HepG2 (cell line): ENCODE data around the gene ACSBG1. TPM values are rescaled to one million over a fixed set of nuclear protein-coding genes. Genes with fewer than 3 reads are reported as not detected.

Experiments used
- ATAC-seq: fragments of 200-7000 bp; cut with Tn5 transposase; 3 replicates; pipeline ENCODE4 v1.9.1; 2020; ENCODE audit warnings: mild to moderate bottlenecking, moderate library complexity
- BruUV-seq: library from RNA; stranded (reverse); fragments of 400-500 nt; replicated peaks from 2 replicates; lab custom pipeline; 2021; lab: Mats Ljungman, UMichigan
- CTCF ChIA-PET: fragments of 300-600 bp; formaldehyde crosslinking; extraction: SDS; loops from one replicate; lab custom pipeline; 2021; ENCODE audit warnings: low total read pairs, inconsistent platforms, low intra/inter-chr PET ratio; lab: Yijun Ruan, JAX
- POLR2A ChIA-PET: fragments of 350-600 bp; sonication (Branson Sonifier 250); formaldehyde crosslinking; loops from one replicate; lab custom pipeline; 2020; ENCODE audit warnings: antibody characterized with exemption, inconsistent platforms; lab: Yijun Ruan, JAX
- DNase-seq: peaks from one replicate; pipeline ENCODE4 v3.0.0-alpha.2; 2015; ENCODE audit warnings: low spot score
- FAIRE-seq: peaks from 3 replicates; lab custom pipeline; 2011; peaks lifted over from hg19 to GRCh38; lab: Jason Lieb, UNC
- H2AFZ ChIP-seq: one replicate; pipeline ENCODE4 v1.6.1; 2011; ENCODE audit warnings: low read length, inconsistent platforms
- H3K27ac ChIP-seq: fragments of 300-600 bp; 3 replicates; pipeline ENCODE4 v1.8.0; 2011; ENCODE audit warnings: mixed run types, mild to moderate bottlenecking, mixed read lengths, low read length, inconsistent platforms; ENCODE audit not compliant: insufficient read depth; ENCODE audit errors: extremely low read length
- H3K27me3 ChIP-seq, 2 experiments: fragments of 200-600 bp in 1 of 2; 2 replicates in 1 of 2; 3 replicates in 1 of 2; pipeline versions ENCODE4 v1.6.0 to v1.8.0; 2011; ENCODE audit warnings: low read length in 2 of 2, mild to moderate bottlenecking in 2 of 2, moderate library complexity in 2 of 2, inconsistent platforms in 1 of 2; ENCODE audit not compliant: insufficient read depth in 2 of 2, control insufficient read depth in 1 of 2
- H3K36me3 ChIP-seq, 2 experiments: fragments of 200-600 bp in 1 of 2; replicated peaks in 1 of 2; 2 replicates in 1 of 2; 3 replicates in 1 of 2; pipeline versions ENCODE4 v1.5.1 to v1.8.0; 2011; ENCODE audit warnings: low read length in 2 of 2, inconsistent platforms in 1 of 2; ENCODE audit not compliant: insufficient read depth in 2 of 2, control insufficient read depth in 1 of 2
- H3K4me1 ChIP-seq: 2 replicates; pipeline ENCODE4 v1.5.1; 2012; ENCODE audit warnings: low read length, inconsistent platforms; ENCODE audit not compliant: insufficient read depth
- H3K4me2 ChIP-seq: 2 replicates; pipeline ENCODE4 v1.6.0; 2011; ENCODE audit warnings: low read depth, low read length, inconsistent platforms
- H3K4me3 ChIP-seq, 3 experiments: fragments of 200-600 bp in 1 of 3; sonication (generic), shearing (Covaris generic) in 1 of 3; replicated peaks in 1 of 3; 2 replicates each; pipeline ENCODE4 v1.5.1; 2011 to 2016; ENCODE audit warnings: low read length in 3 of 3, inconsistent platforms in 2 of 3, low read depth in 2 of 3, mild to moderate bottlenecking in 2 of 3, control low read depth in 1 of 3, mixed read lengths in 1 of 3; ENCODE audit not compliant: insufficient read depth in 1 of 3
- H3K79me2 ChIP-seq: one replicate; pipeline ENCODE4 v1.6.1; 2011; ENCODE audit warnings: low read length, inconsistent platforms; ENCODE audit not compliant: insufficient read depth
- H3K9ac ChIP-seq: 2 replicates; pipeline ENCODE4 v1.6.0; 2011; ENCODE audit warnings: mild to moderate bottlenecking, low read depth, low read length, inconsistent platforms; ENCODE audit not compliant: insufficient read depth
- H3K9me3 ChIP-seq: 2 replicates; pipeline ENCODE4 v1.5.1; 2012; ENCODE audit warnings: mild to moderate bottlenecking, low read length
- H4K20me1 ChIP-seq: 2 replicates; pipeline ENCODE4 v1.6.0; 2011; ENCODE audit warnings: inconsistent platforms, mild to moderate bottlenecking, low read length, moderate library complexity; ENCODE audit not compliant: insufficient read depth
- ATM ChIP-seq: fragments of 450-650 bp; IDR thresholded peaks from 2 replicates; pipeline ENCODE4 v1.7.1; 2017; ENCODE audit warnings: mild to moderate bottlenecking, borderline replicate concordance
- FOXP1 ChIP-seq, 2 experiments: fragments of 450-650 bp in 1 of 2; IDR thresholded peaks; 2 replicates each; pipeline ENCODE4 v1.6.1; 2017 to 2018; ENCODE audit warnings: antibody characterized with exemption in 1 of 2
- HINFP ChIP-seq: sonication (generic); formaldehyde crosslinking; IDR thresholded peaks from 2 replicates; pipeline ENCODE4 v1.4.0; 2020; ENCODE audit warnings: low read depth, mild to moderate bottlenecking, missing genetic modification reagents
- HOXA7 ChIP-seq: sonication (generic); formaldehyde crosslinking; IDR thresholded peaks from 2 replicates; pipeline ENCODE4 v1.8.1; 2022; ENCODE audit warnings: mild to moderate bottlenecking, missing genetic modification reagents, moderate library complexity
- NR2C2 ChIP-seq: sonication (generic); formaldehyde crosslinking; IDR thresholded peaks from 2 replicates; pipeline ENCODE4 v1.4.0; 2020; ENCODE audit warnings: missing genetic modification reagents, mild to moderate bottlenecking, moderate library complexity, borderline replicate concordance
- SUZ12 ChIP-seq: fragments of 150-350 bp; IDR thresholded peaks from 2 replicates; pipeline ENCODE4 v1.6.1; 2014; ENCODE audit warnings: low read depth, low read length
- THAP8 ChIP-seq: sonication (generic); formaldehyde crosslinking; IDR thresholded peaks from 2 replicates; pipeline ENCODE4 v1.5.1; 2020; ENCODE audit warnings: missing genetic modification reagents, mild to moderate bottlenecking, borderline replicate concordance
- ZBTB38 ChIP-seq: sonication (generic); formaldehyde crosslinking; IDR thresholded peaks from 2 replicates; pipeline ENCODE4 v1.5.1; 2020; ENCODE audit warnings: mild to moderate bottlenecking, missing genetic modification reagents
- ZNF138 ChIP-seq: sonication (generic); formaldehyde crosslinking; IDR thresholded peaks from 2 replicates; pipeline ENCODE4 v1.5.0; 2020; ENCODE audit warnings: mild to moderate bottlenecking, low read depth, missing genetic modification reagents
- ZNF556 ChIP-seq: sonication (generic); formaldehyde crosslinking; IDR thresholded peaks from 2 replicates; pipeline ENCODE4 v1.4.0; 2020; ENCODE audit warnings: mild to moderate bottlenecking, missing genetic modification reagents, borderline replicate concordance
- ZNF572 ChIP-seq: sonication (generic); formaldehyde crosslinking; IDR thresholded peaks from 2 replicates; pipeline ENCODE4 v1.5.1; 2020; ENCODE audit warnings: mild to moderate bottlenecking, missing genetic modification reagents
- ZSCAN12 ChIP-seq: sonication (generic); formaldehyde crosslinking; IDR thresholded peaks from 2 replicates; pipeline ENCODE4 v1.9.0; 2021; ENCODE audit warnings: mild to moderate bottlenecking, missing genetic modification reagents
- WGBS: methylation state at CpG from one replicate; pipeline ENCODE4 v1.1.6; 2017; ENCODE audit warnings: low lambda C conversion rate; 5-methylcytosine and 5-hydroxymethylcytosine counted together
- in situ Hi-C: cut with HindIII; loops from 2 replicates; pipeline ENCODE4 v1.10.0; 2017; ENCODE audit warnings: low pct_unique_long_range_greater_than_20kb; ENCODE audit not compliant: extremely low pct_ligation_motif_present
- intact Hi-C: fragments of 100-400 bp; cut with micrococcal nuclease; formaldehyde crosslinking; loops from one replicate; pipeline ENCODE4 v1.10.0; 2022; ENCODE audit not compliant: unreplicated experiment
- polyA plus RNA-seq, 8 experiments: library from polyadenylated mRNA; depleted of rRNA in 3 of 8; stranded (reverse) in 7 of 8; unstranded in 1 of 8; fragments of >200 nt; fragmentation: Illumina TruSeq in 4 of 8; extraction: Trizol in 4 of 8; gene quantifications; 2 replicates each; pipeline versions ENCODE4 v1.2.1 to v1.2.3, GENCODE V29; 2011 to 2016; ENCODE audit warnings: low read depth in 4 of 8, missing spikeins in 1 of 8, mixed read lengths in 1 of 8; ENCODE audit not compliant: insufficient read depth in 1 of 8
- total RNA-seq, 5 experiments: library from RNA; depleted of rRNA; stranded (reverse); fragments of >200 nt; fragmentation: Illumina TruSeq; extraction: Trizol; gene quantifications; 2 replicates each; pipeline ENCODE4 v1.2.3, GENCODE V29; 2016; ENCODE audit warnings: low read depth in 1 of 5

ACSBG1 gene
- total and polyA plus RNA-seq, 2 of the 13 experiments (the other 11 are each of a cell fraction or from before 2014, with no cell fraction given) = 0.35 to 0.81 TPM

- Histone ChIP-seq H3K27ac (no peak overlapping the region), H4K20me1 (no peaks in the 10 kb centered on the region), H3K27me3 (peaks cover 0 to 8% of the 10 kb centered on the region in 2 experiments; a peak in 2 of 5 replicates), H3K9ac (no peak overlapping the region), H2AFZ (no peak overlapping the region), H3K79me2 (no peaks in the 10 kb centered on the region), H3K4me1 (no peaks in the 10 kb centered on the region), H3K4me2 (no peak overlapping the region), H3K9me3 (no peaks in the 10 kb centered on the region)
- BruUV-seq = no TSS peak
- DNase-seq = no peak
- CTCF ChIA-PET = no interaction called here
- ATAC-seq = no peak
- TF ChIP-seq ZNF556 (CRISPR knock-in tag) (no peak), ZSCAN12 (CRISPR knock-in tag) (no peak), NR2C2 (no peak), ZBTB38 (CRISPR knock-in tag) (no peak), ZNF138 (no peak), THAP8 (no peak), SUZ12 (no peak), HOXA7 (CRISPR knock-in tag) (no peak), ZNF572 (CRISPR knock-in tag) (no peak), HINFP (CRISPR knock-in tag) (no peak), FOXP1 (IDR thresholded peaks at IDR 0.05) (no peak), FOXP1 (CRISPR knock-in tag; IDR thresholded peaks at IDR 0.05) (no peak), ATM (no peak)
- TF ChIP-seq, all 625 proteins: peak for 0
- Histone ChIP-seq H3K36me3 (no peaks in the 10 kb centered on the region), H3K4me3 (no peak overlapping the region)
- in situ Hi-C loops = no loop called here
- no peak for FAIRE-seq
- POLR2A ChIA-PET = no interaction called here
- 56% methylated on average over 5 of the region's 5 CpGs for WGBS
- intact Hi-C loops = no loop called here
Observed at GRCh38 chr15:78274994-78275393, 40.6 kb upstream of the ACSBG1 start.
